NB4 (cell line): ENCODE measurements around the gene SPC24.

Experiments used
- CTCF ChIP-seq: IDR thresholded peaks from one replicate; pipeline ENCODE4 v1.5.1; 2012; ENCODE audit warnings: low read depth, low read length
- POLR2A ChIP-seq: IDR thresholded peaks from 2 replicates; pipeline ENCODE4 v1.6.1; 2011; ENCODE audit warnings: mild to moderate bottlenecking; ENCODE audit not compliant: insufficient read length; ENCODE audit errors: extremely low read depth

DNA sequence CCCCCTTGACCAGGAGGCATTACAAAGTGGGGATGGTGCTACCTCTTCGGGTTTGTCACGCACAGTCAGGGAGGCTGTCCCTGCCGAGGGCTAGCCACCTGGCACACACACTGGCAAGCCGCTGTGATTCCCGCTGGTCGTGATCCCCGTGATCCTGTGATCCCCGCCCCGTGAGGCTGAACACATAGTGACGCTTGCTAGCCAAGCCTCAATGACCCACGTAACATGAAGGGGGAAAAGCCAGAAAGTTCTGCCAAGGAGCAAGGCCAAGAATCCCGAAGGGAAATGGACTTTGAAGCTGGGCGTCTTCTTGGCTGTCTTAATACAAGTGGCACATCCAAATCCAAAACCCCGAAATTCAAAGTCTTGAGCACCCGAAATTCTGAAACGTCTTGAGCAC is 52.6 kb downstream of the SPC24 start:
- no peak for TF ChIP-seq CTCF
- no peak for TF ChIP-seq POLR2A
